ENCODE results near the gene KRTAP5-7.

DNA sequence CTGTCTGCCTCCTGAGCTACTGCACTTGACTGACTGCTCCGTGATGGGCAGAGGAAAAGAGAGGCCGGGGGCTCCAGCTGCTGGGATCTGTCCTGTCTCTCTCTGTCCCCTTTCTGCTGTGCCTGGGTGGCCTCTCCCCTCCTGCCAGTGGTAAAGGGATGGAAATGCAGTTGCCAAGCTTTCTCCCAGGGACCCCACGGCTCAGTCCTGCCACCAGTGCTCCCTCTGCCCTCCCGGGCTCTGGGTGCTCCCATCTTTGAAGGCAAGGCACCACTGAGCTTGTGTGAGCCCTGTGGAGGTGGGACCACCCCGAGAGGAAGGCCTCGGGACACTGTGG is 42.0 kb upstream of the KRTAP5-7 start:
- TF ChIP-seq, protein P1, sequence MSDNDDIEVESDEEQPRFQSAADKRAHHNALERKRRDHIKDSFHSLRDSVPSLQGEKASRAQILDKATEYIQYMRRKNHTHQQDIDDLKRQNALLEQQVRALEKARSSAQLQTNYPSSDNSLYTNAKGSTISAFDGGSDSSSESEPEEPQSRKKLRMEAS (IDR thresholded peaks at IDR 0.05; ENCODE audit: low read depth): no peak
- TF ChIP-seq EZH2phosphoT487 (IDR thresholded peaks at IDR 0.05; ENCODE audit: borderline replicate concordance, low read depth) (no peak), GABPA (IDR thresholded peaks at IDR 0.05; ENCODE audit: low read depth) (no peak), NFIC (IDR thresholded peaks at IDR 0.05; ENCODE audit: borderline replicate concordance) (no peak), SIN3A (IDR thresholded peaks at IDR 0.05; ENCODE audit: borderline replicate concordance, low read depth, low read length) (no peak), YY1 (IDR thresholded peaks at IDR 0.05; ENCODE audit: low read depth) (no peak), JUND (IDR thresholded peaks at IDR 0.05) (no peak)
- TF ChIP-seq, protein P2, sequence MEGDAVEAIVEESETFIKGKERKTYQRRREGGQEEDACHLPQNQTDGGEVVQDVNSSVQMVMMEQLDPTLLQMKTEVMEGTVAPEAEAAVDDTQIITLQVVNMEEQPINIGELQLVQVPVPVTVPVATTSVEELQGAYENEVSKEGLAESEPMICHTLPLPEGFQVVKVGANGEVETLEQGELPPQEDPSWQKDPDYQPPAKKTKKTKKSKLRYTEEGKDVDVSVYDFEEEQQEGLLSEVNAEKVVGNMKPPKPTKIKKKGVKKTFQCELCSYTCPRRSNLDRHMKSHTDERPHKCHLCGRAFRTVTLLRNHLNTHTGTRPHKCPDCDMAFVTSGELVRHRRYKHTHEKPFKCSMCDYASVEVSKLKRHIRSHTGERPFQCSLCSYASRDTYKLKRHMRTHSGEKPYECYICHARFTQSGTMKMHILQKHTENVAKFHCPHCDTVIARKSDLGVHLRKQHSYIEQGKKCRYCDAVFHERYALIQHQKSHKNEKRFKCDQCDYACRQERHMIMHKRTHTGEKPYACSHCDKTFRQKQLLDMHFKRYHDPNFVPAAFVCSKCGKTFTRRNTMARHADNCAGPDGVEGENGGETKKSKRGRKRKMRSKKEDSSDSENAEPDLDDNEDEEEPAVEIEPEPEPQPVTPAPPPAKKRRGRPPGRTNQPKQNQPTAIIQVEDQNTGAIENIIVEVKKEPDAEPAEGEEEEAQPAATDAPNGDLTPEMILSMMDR (IDR thresholded peaks at IDR 0.05): no peak
- TF ChIP-seq, protein P3, sequence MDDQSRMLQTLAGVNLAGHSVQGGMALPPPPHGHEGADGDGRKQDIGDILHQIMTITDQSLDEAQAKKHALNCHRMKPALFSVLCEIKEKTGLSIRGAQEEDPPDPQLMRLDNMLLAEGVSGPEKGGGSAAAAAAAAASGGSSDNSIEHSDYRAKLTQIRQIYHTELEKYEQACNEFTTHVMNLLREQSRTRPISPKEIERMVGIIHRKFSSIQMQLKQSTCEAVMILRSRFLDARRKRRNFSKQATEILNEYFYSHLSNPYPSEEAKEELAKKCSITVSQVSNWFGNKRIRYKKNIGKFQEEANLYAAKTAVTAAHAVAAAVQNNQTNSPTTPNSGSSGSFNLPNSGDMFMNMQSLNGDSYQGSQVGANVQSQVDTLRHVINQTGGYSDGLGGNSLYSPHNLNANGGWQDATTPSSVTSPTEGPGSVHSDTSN (IDR thresholded peaks at IDR 0.05): no peak
- TF ChIP-seq, protein P4, sequence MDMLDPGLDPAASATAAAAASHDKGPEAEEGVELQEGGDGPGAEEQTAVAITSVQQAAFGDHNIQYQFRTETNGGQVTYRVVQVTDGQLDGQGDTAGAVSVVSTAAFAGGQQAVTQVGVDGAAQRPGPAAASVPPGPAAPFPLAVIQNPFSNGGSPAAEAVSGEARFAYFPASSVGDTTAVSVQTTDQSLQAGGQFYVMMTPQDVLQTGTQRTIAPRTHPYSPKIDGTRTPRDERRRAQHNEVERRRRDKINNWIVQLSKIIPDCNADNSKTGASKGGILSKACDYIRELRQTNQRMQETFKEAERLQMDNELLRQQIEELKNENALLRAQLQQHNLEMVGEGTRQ (IDR thresholded peaks at IDR 0.05; ENCODE audit: borderline replicate concordance, low read depth, low read length): no peak
- TF ChIP-seq, protein P5, sequence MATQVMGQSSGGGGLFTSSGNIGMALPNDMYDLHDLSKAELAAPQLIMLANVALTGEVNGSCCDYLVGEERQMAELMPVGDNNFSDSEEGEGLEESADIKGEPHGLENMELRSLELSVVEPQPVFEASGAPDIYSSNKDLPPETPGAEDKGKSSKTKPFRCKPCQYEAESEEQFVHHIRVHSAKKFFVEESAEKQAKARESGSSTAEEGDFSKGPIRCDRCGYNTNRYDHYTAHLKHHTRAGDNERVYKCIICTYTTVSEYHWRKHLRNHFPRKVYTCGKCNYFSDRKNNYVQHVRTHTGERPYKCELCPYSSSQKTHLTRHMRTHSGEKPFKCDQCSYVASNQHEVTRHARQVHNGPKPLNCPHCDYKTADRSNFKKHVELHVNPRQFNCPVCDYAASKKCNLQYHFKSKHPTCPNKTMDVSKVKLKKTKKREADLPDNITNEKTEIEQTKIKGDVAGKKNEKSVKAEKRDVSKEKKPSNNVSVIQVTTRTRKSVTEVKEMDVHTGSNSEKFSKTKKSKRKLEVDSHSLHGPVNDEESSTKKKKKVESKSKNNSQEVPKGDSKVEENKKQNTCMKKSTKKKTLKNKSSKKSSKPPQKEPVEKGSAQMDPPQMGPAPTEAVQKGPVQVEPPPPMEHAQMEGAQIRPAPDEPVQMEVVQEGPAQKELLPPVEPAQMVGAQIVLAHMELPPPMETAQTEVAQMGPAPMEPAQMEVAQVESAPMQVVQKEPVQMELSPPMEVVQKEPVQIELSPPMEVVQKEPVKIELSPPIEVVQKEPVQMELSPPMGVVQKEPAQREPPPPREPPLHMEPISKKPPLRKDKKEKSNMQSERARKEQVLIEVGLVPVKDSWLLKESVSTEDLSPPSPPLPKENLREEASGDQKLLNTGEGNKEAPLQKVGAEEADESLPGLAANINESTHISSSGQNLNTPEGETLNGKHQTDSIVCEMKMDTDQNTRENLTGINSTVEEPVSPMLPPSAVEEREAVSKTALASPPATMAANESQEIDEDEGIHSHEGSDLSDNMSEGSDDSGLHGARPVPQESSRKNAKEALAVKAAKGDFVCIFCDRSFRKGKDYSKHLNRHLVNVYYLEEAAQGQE (IDR thresholded peaks at IDR 0.05; ENCODE audit: low read depth, low read length): no peak

Measured in SK-N-SH (cell line).